K562 (cell line): ENCODE measurements around the gene FSTL4. TPM values are rescaled to one million over a fixed set of nuclear protein-coding genes. Genes with fewer than 3 reads are reported as not detected.

Experiments
- ATAC-seq: fragments of 200-7000 bp; cut with Tn5 transposase; 3 replicates; pipeline ENCODE4 v1.9.1; 2020; ENCODE audit warnings: moderate library complexity
- BruUV-seq: library from RNA; stranded (reverse); fragments of 400-500 nt; replicated peaks from 2 replicates; lab custom pipeline; 2021; lab: Mats Ljungman, UMichigan
- CTCF ChIA-PET: fragments of 300-600 bp; formaldehyde crosslinking; extraction: SDS; loops from one replicate; lab custom pipeline; 2021; ENCODE audit warnings: low intra/inter-chr PET ratio; lab: Yijun Ruan, JAX
- POLR2A ChIA-PET: fragments of 300-600, 350-650 bp; sonication (Branson Sonifier 250); formaldehyde crosslinking; extraction: SDS; loops from one replicate; lab custom pipeline; 2021; ENCODE audit warnings: antibody characterized with exemption, inconsistent platforms; lab: Yijun Ruan, JAX
- DNase-seq, 4 experiments: peaks; one replicate each; pipeline versions ENCODE4 v3.0.0 to v3.0.0-alpha.2; 2011 to 2018; ENCODE audit warnings: low spot score in 3 of 4, mixed read lengths in 3 of 4; ENCODE audit errors: extremely low read depth in 1 of 4
- FAIRE-seq: peaks from 2 replicates; lab custom pipeline; 2011; peaks lifted over from hg19 to GRCh38; lab: Jason Lieb, UNC
- H2AFZ ChIP-seq: 2 replicates; pipeline ENCODE4 v1.6.0; 2011; ENCODE audit warnings: low read depth, low read length, control low read depth, inconsistent platforms
- H3K27ac ChIP-seq: fragments of 200-600 bp; 3 replicates; pipeline ENCODE4 v1.8.0; 2011; ENCODE audit warnings: low read depth, mild to moderate bottlenecking, control low read depth, inconsistent platforms, low read length, moderate library complexity, mixed read lengths; ENCODE audit errors: extremely low read depth
- H3K27me3 ChIP-seq, 2 experiments: fragments of 300-600 bp in 1 of 2; 2 replicates in 1 of 2; 3 replicates in 1 of 2; pipeline versions ENCODE4 v1.6.0 to v1.8.0; 2011; ENCODE audit warnings: inconsistent platforms in 2 of 2, low read length in 2 of 2, mild to moderate bottlenecking in 1 of 2, mixed read lengths in 1 of 2, moderate library complexity in 1 of 2; ENCODE audit not compliant: control insufficient read depth in 2 of 2, insufficient read depth in 2 of 2
- H3K36me3 ChIP-seq: fragments of 300-600 bp; 3 replicates; pipeline ENCODE4 v1.8.0; 2011; ENCODE audit warnings: mild to moderate bottlenecking, low read length, inconsistent platforms; ENCODE audit not compliant: control insufficient read depth, insufficient read depth
- H3K4me1 ChIP-seq, 2 experiments: fragments of 200-600 bp in 1 of 2; replicated peaks in 1 of 2; 2 replicates in 1 of 2; 3 replicates in 1 of 2; pipeline versions ENCODE4 v1.5.1 to v1.8.0; 2011; ENCODE audit warnings: inconsistent platforms in 2 of 2, low read length in 2 of 2, mild to moderate bottlenecking in 1 of 2, mixed read lengths in 1 of 2, moderate library complexity in 1 of 2; ENCODE audit not compliant: control insufficient read depth in 2 of 2, insufficient read depth in 2 of 2
- H3K4me2 ChIP-seq: 2 replicates; pipeline ENCODE4 v1.6.1; 2011; ENCODE audit warnings: low read length, control low read depth, inconsistent platforms, mixed read lengths; ENCODE audit not compliant: insufficient read depth
- H3K4me3 ChIP-seq: fragments of 200-600 bp; sonication (generic), shearing (Covaris generic); 2 replicates; pipeline ENCODE4 v1.5.1; 2016; ENCODE audit warnings: control low read depth, inconsistent platforms
- H3K79me2 ChIP-seq: fragments of 200-600 bp; 3 replicates; pipeline ENCODE4 v1.8.0; 2011; ENCODE audit warnings: low read length, inconsistent platforms; ENCODE audit not compliant: control insufficient read depth, insufficient read depth
- H3K9ac ChIP-seq, 2 experiments: 2 replicates each; pipeline versions ENCODE4 v1.6.0 to v1.6.1; 2011; ENCODE audit warnings: low read depth in 2 of 2, low read length in 2 of 2, control low read depth in 1 of 2, inconsistent platforms in 1 of 2, mild to moderate bottlenecking in 1 of 2, mixed read lengths in 1 of 2; ENCODE audit not compliant: insufficient read depth in 1 of 2
- H3K9me1 ChIP-seq: one replicate; pipeline ENCODE4 v1.6.0; 2011; ENCODE audit warnings: inconsistent platforms, mild to moderate bottlenecking, low read length, moderate library complexity; ENCODE audit not compliant: control insufficient read depth, insufficient read depth
- H3K9me3 ChIP-seq: replicated peaks from 2 replicates; pipeline ENCODE4 v1.5.1; 2011; ENCODE audit warnings: low read depth, low read length, inconsistent platforms; ENCODE audit not compliant: control insufficient read depth, insufficient read depth
- H4K20me1 ChIP-seq: replicated peaks from 2 replicates; pipeline ENCODE4 v1.6.1; 2011; ENCODE audit warnings: low read length, inconsistent platforms, mixed read lengths; ENCODE audit not compliant: control insufficient read depth, insufficient read depth
- CBX2 ChIP-seq: fragments of 200-600 bp; sonication (generic); IDR thresholded peaks from one replicate; pipeline ENCODE4 v1.6.1; 2012; ENCODE audit warnings: mild to moderate bottlenecking, low read length, inconsistent platforms; ENCODE audit not compliant: insufficient read depth, poor library complexity, severe bottlenecking
- CBX3 ChIP-seq, 2 experiments: IDR thresholded peaks; 1 replicate in 1 of 2; 2 replicates in 1 of 2; pipeline ENCODE4 v1.6.1; 2012; ENCODE audit warnings: inconsistent platforms in 2 of 2, low read length in 2 of 2, borderline replicate concordance in 1 of 2, control low read depth in 1 of 2
- CTCF ChIP-seq, 3 experiments: IDR thresholded peaks in 2 of 3; conservative IDR thresholded peaks in 1 of 3; 2 replicates each; pipeline ENCODE4 v1.5.1; 2011 to 2012; ENCODE audit warnings: low read length in 3 of 3, mild to moderate bottlenecking in 3 of 3, control low read depth in 2 of 3, improper control_type of control experiment in 1 of 3, inconsistent platforms in 1 of 3, low read depth in 1 of 3, mixed read lengths in 1 of 3, moderate library complexity in 1 of 3; ENCODE audit not compliant: insufficient read depth in 2 of 3
- NBN ChIP-seq: fragments of 450-650 bp; IDR thresholded peaks from 2 replicates; pipeline ENCODE4 v1.6.1; 2016; ENCODE audit warnings: low read depth, mild to moderate bottlenecking
- RAD21 ChIP-seq, 2 experiments: fragments of 250-450 bp in 1 of 2; fragments of 450-650 bp in 1 of 2; sonication (Bioruptor Pico) in 1 of 2; formaldehyde crosslinking in 1 of 2; IDR thresholded peaks in 1 of 2; conservative IDR thresholded peaks in 1 of 2; 2 replicates each; pipeline versions ENCODE4 v1.4.0 to v1.8.0; 2020 to 2022; ENCODE audit warnings: mild to moderate bottlenecking in 2 of 2, moderate library complexity in 1 of 2
- SMARCC2 ChIP-seq: fragments of 450-650 bp; IDR thresholded peaks from 2 replicates; pipeline ENCODE4 v1.6.1; 2017; ENCODE audit warnings: antibody characterized with exemption, moderate library complexity, mild to moderate bottlenecking, low read depth
- SREBF2 ChIP-seq: sonication (generic); formaldehyde crosslinking; IDR thresholded peaks from 2 replicates; pipeline ENCODE4 v1.4.0; 2020; ENCODE audit warnings: mild to moderate bottlenecking, missing genetic modification reagents
- TOE1 ChIP-seq, 2 experiments: fragments of 450-650 bp in 1 of 2; sonication (generic) in 1 of 2; formaldehyde crosslinking in 1 of 2; IDR thresholded peaks; 2 replicates each; pipeline versions ENCODE4 v1.7.1 to v1.8.0; 2016 to 2022; ENCODE audit warnings: borderline replicate concordance in 2 of 2, mild to moderate bottlenecking in 2 of 2, antibody characterized with exemption in 1 of 2, inconsistent platforms in 1 of 2, low read depth in 1 of 2, missing genetic modification reagents in 1 of 2, moderate library complexity in 1 of 2
- ZFP1 ChIP-seq: fragments of 450-650 bp; formaldehyde crosslinking; IDR thresholded peaks from 2 replicates; pipeline ENCODE4 v1.4.0; 2020; ENCODE audit warnings: mild to moderate bottlenecking, mixed read lengths
- ZNF133 ChIP-seq: fragments of 250-450 bp; sonication (Bioruptor Pico); IDR thresholded peaks from 2 replicates; pipeline ENCODE4 v1.4.0; 2020; ENCODE audit warnings: mild to moderate bottlenecking
- ZNF212 ChIP-seq: fragments of 450-650 bp; formaldehyde crosslinking; IDR thresholded peaks from 2 replicates; pipeline ENCODE4 v1.4.0; 2020; ENCODE audit warnings: mild to moderate bottlenecking
- ZNF224 ChIP-seq: sonication (generic); formaldehyde crosslinking; IDR thresholded peaks from 2 replicates; pipeline ENCODE4 v1.8.0; 2022; ENCODE audit warnings: mild to moderate bottlenecking, missing genetic modification reagents
- WGBS: fragments of 100-300 bp; shearing (Covaris generic); methylation state at CpG from one replicate; pipeline ENCODE4 v1.1.6; 2016; ENCODE audit warnings: low coverage, mixed read lengths; ENCODE audit not compliant: insufficient coverage; ENCODE audit errors: missing lambda C conversion rate; 5-methylcytosine and 5-hydroxymethylcytosine counted together
- in situ Hi-C: fragments of 300-500 bp; cut with MboI; formaldehyde crosslinking; loops from 4 replicates; pipeline ENCODE4 v1.15.0; 2018; ENCODE audit warnings: inconsistent platforms, mixed read lengths
- intact Hi-C: fragments of 100-400 bp; cut with micrococcal nuclease; formaldehyde crosslinking; loops from 2 replicates; pipeline ENCODE4 v1.14.2; 2022
- polyA plus RNA-seq, 8 experiments: library from polyadenylated mRNA; depleted of rRNA in 4 of 8; stranded (reverse) in 5 of 8; unstranded in 3 of 8; fragments of >200 nt; fragmentation: Nextera tagmentation in 2 of 8; fragmentation: Illumina TruSeq in 1 of 8; extraction: Ambion mirVana in 2 of 8; extraction: Trizol in 1 of 8; gene quantifications; 2 replicates each; pipeline versions ENCODE4 v1.2.1 to v1.2.3, GENCODE V29; 2011 to 2014; ENCODE audit warnings: inconsistent platforms in 1 of 8, missing spikeins in 1 of 8
- total RNA-seq, 7 experiments: library from RNA; depleted of rRNA in 6 of 7; stranded (reverse); fragments of >200 nt in 6 of 7; fragmentation: Illumina TruSeq in 2 of 7; extraction: Trizol in 2 of 7; gene quantifications; 2 replicates each; pipeline versions ENCODE4 v1.2.1 to v1.2.3, GENCODE V29; 2011 to 2021; ENCODE audit warnings: low replicate concordance in 1 of 7
- TF ChIP-seq, protein P1 (sequence below), 2 experiments: fragments of 200-800 bp in 1 of 2; sonication (Bioruptor generic) in 1 of 2; sonication (generic) in 1 of 2; formaldehyde crosslinking in 1 of 2; IDR thresholded peaks in 1 of 2; conservative IDR thresholded peaks in 1 of 2; 2 replicates each; pipeline versions ENCODE4 v1.5.0 to v1.6.1; 2016 to 2020; ENCODE audit warnings: missing compliant biosample characterization in 1 of 2, missing genetic modification characterization in 1 of 2, missing genetic modification reagents in 1 of 2
- TF ChIP-seq, protein P2 (sequence below): fragments of 450-650 bp; IDR thresholded peaks from 2 replicates; pipeline ENCODE4 v1.6.1; 2016; ENCODE audit warnings: borderline replicate concordance

Gene FSTL4
- total and polyA plus RNA-seq, 9 of the 15 experiments (the other 6 are each of a cell fraction or from before 2014, with no cell fraction given): 0.08 to 0.18 (median 0.10) TPM; not detected in 5

DNA sequence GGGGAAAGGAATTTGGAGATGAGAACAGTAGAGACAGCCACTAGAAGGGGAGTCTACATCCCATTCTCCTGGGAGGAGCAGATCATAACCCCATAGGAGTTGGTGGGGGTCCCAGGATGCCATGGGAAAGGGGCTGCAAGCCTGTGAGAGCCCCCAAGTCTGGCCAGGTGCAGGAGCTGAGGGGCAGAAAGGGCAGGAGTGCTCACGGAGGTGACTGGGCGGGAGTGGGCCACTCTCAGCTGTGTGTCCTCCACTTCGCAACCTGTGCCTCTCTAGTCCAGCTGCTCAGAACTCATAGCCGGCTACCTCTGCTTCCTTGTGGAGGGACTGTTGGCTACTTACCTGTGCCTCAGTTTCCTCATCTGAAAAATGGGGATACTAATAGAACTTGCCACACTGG lies 263.9 kb downstream of the FSTL4 start (continued):
- TF ChIP-seq, protein P1, sequence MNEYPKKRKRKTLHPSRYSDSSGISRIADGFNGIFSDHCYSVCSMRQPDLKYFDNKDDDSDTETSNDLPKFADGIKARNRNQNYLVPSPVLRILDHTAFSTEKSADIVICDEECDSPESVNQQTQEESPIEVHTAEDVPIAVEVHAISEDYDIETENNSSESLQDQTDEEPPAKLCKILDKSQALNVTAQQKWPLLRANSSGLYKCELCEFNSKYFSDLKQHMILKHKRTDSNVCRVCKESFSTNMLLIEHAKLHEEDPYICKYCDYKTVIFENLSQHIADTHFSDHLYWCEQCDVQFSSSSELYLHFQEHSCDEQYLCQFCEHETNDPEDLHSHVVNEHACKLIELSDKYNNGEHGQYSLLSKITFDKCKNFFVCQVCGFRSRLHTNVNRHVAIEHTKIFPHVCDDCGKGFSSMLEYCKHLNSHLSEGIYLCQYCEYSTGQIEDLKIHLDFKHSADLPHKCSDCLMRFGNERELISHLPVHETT (CRISPR knock-in tag; conservative IDR thresholded peaks at IDR 0.05 in 1 of 2, IDR thresholded peaks at IDR 0.05 in 1 of 2): no peak
- TF ChIP-seq TOE1 (IDR thresholded peaks at IDR 0.05; ENCODE audit: borderline replicate concordance) (no peak), TOE1 (CRISPR knock-in tag; IDR thresholded peaks at IDR 0.05; ENCODE audit: borderline replicate concordance, low read depth) (no peak), ZNF212 (CRISPR knock-in tag) (no peak), CBX3 (IDR thresholded peaks at IDR 0.05; ENCODE audit: borderline replicate concordance in 1 of 2, low read length in 2 of 2) (no peak), SMARCC2 (no peak), ZFP1 (CRISPR knock-in tag) (no peak)

DNA sequence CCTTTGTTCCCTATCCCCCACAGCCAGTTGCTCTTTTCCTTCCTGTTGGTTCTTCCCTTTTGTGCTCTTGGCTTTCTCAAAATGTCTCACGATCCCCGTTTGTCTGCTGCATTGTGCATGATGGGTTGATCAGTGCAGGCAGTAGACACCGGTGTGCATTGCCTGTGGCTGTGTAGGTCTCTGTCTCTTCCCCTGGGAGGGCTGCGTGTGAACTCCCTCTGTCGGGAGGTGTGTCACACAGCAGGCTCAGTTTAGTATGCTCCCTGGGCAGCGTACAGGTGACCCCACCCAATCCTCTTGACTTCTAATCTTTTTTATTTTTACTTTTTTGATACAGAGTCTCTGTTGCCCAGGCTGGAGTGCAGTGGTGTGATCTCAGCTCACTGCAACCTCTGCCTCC lies 265.3 kb downstream of the FSTL4 start:
- H4K20me1 ChIP-seq: no peaks in the 10 kb centered on the region
- H3K27ac ChIP-seq: no peak overlapping the region
- H3K4me1 ChIP-seq: no peaks in the 10 kb centered on the region; a peak in 1 of 5 replicates
- 0% methylated on average over 6 of the region's 6 CpGs for WGBS
- H3K4me2 ChIP-seq: no peak overlapping the region
- no peaks in the 10 kb centered on the region for H3K36me3 ChIP-seq
- TF ChIP-seq NBN: no peak
- TF ChIP-seq CBX2: no peak
- TF ChIP-seq ZNF133 (CRISPR knock-in tag): no peak
- peak; percentile 39 to 53 (median 41) for TF ChIP-seq CTCF (IDR thresholded peaks at IDR 0.05 in 2 of 3, conservative IDR thresholded peaks at IDR 0.05 in 1 of 3; ENCODE audit: insufficient read depth in 2 of 3, low read depth in 1 of 3, low read length in 3 of 3)
- TF ChIP-seq, protein P2, sequence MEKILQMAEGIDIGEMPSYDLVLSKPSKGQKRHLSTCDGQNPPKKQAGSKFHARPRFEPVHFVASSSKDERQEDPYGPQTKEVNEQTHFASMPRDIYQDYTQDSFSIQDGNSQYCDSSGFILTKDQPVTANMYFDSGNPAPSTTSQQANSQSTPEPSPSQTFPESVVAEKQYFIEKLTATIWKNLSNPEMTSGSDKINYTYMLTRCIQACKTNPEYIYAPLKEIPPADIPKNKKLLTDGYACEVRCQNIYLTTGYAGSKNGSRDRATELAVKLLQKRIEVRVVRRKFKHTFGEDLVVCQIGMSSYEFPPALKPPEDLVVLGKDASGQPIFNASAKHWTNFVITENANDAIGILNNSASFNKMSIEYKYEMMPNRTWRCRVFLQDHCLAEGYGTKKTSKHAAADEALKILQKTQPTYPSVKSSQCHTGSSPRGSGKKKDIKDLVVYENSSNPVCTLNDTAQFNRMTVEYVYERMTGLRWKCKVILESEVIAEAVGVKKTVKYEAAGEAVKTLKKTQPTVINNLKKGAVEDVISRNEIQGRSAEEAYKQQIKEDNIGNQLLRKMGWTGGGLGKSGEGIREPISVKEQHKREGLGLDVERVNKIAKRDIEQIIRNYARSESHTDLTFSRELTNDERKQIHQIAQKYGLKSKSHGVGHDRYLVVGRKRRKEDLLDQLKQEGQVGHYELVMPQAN: no peak
- TF ChIP-seq RAD21 (CRISPR knock-in tag; conservative IDR thresholded peaks at IDR 0.05 in 1 of 2, IDR thresholded peaks at IDR 0.05 in 1 of 2): peak in 1 of 2 experiments; percentile 31; a peak in 2 of 4 replicates
- no peak for TF ChIP-seq ZNF224 (CRISPR knock-in tag)
- TF ChIP-seq SREBF2: no peak
- in situ Hi-C loops: no loop called here
- ChIA-PET CTCF (interaction anchor here (0.6 kb wide), 1 partner anchor 236 kb away, joined by 3 read pairs; no protein-coding TSS in a partner anchor), POLR2A (interaction anchor here (0.6 kb wide), 1 partner anchor 223 kb away, joined by 4 read pairs; no protein-coding TSS in a partner anchor)
- peak; percentile 67 for FAIRE-seq
- no peak overlapping the region for H3K4me3 ChIP-seq
- intact Hi-C loops: no loop called here
- peaks cover 15 to 26% of the 10 kb centered on the region in 2 experiments; a peak in 4 of 5 replicates for H3K27me3 ChIP-seq
- no peaks in the 10 kb centered on the region for H3K9me3 ChIP-seq
- H3K9me1 ChIP-seq: no peaks in the 10 kb centered on the region
- H2AFZ ChIP-seq: no peak overlapping the region
- peak; percentile 94 for ATAC-seq
- H3K9ac ChIP-seq: no peak overlapping the region
- peak in 3 of 4 experiments; percentile 16 to 26 (median 24) for DNase-seq
- H3K79me2 ChIP-seq: no peaks in the 10 kb centered on the region
- no TSS peak for BruUV-seq
